GM19468 (cell line): ENCODE data around the gene CCDC74A.
A peak's percentile ranks its signal among the peaks of the same experiment; 100 is the strongest.
"Not testable (repeated sequence)": the region's sequence is repeated elsewhere in the genome, so short reads cannot be mapped to it uniquely, and the experiment has no call there.

Experiments
- ATAC-seq: cut with Tn5 transposase; IDR thresholded peaks from one replicate; pipeline ENCODE4 v1.9.1; 2021; ENCODE audit warnings: mild to moderate bottlenecking, moderate library complexity, moderate number of reproducible peaks; ENCODE audit not compliant: unreplicated experiment; ENCODE audit errors: extremely low read depth

Gene CCDC74A

GRCh38 chr2:131498321-131498973 is 29.2 kb upstream of the CCDC74A start:
- ATAC-seq, result peak; percentile 85

- ATAC-seq, result not testable (repeated sequence)
These were observed 24.1 kb upstream of the CCDC74A start for GRCh38 chr2:131503587-131503986.

GRCh38 chr2:131504082-131504750 is 23.5 kb upstream of the CCDC74A start:
- ATAC-seq, result not testable (repeated sequence)

GRCh38 chr2:131509615-131510014 is 18.1 kb upstream of the CCDC74A start:
- ATAC-seq, result no peak

- not testable (repeated sequence) for ATAC-seq
These were observed 16.3 kb upstream of the CCDC74A start for GRCh38 chr2:131511291-131511968.

GRCh38 chr2:131511969-131512870 is 15.5 kb upstream of the CCDC74A start:
- ATAC-seq, result not testable (repeated sequence)

- peak; percentile 33 for ATAC-seq
These were observed 13.1 kb upstream of the CCDC74A start for GRCh38 chr2:131514408-131515166.

- ATAC-seq, result not testable (repeated sequence)
These were observed 12.5 kb upstream of the CCDC74A start for GRCh38 chr2:131515235-131515634.

- ATAC-seq, result no peak
These were observed 11.7 kb upstream of the CCDC74A start for GRCh38 chr2:131516011-131516410.

GRCh38 chr2:131516621-131517020 is 11.1 kb upstream of the CCDC74A start:
- ATAC-seq, result not testable (repeated sequence)

GRCh38 chr2:131517106-131517831 is 10.4 kb upstream of the CCDC74A start:
- ATAC-seq, result no peak

GRCh38 chr2:131517856-131518255 is 9.8 kb upstream of the CCDC74A start:
- ATAC-seq, result not testable (repeated sequence)

GRCh38 chr2:131518531-131518930 is 9.2 kb upstream of the CCDC74A start:
- not testable (repeated sequence) for ATAC-seq

- no peak for ATAC-seq
These were observed 8.2 kb upstream of the CCDC74A start for GRCh38 chr2:131519466-131519865.

GRCh38 chr2:131519871-131520470 is 7.7 kb upstream of the CCDC74A start:
- ATAC-seq, result not testable (repeated sequence)

- no peak for ATAC-seq
These were observed 7.2 kb upstream of the CCDC74A start for GRCh38 chr2:131520526-131520925.

- not testable (repeated sequence) for ATAC-seq
These were observed 6.2 kb upstream of the CCDC74A start for GRCh38 chr2:131521524-131521923.

- no peak for ATAC-seq
These were observed 5.5 kb upstream of the CCDC74A start for GRCh38 chr2:131521961-131522781.
